Measurements from ENCODE around the gene NPAS3.

NPAS3 gene

GRCh38 chr14:33810308-33810707 is 871.6 kb downstream of the NPAS3 start:
- no peak for DNase-seq

- DNase-seq, result no peak
These were observed 873.0 kb downstream of the NPAS3 start for GRCh38 chr14:33811721-33812120.

GRCh38 chr14:33812181-33812580 is 873.5 kb downstream of the NPAS3 start:
- no peak for DNase-seq

GRCh38 chr14:33812601-33813000 is 873.9 kb downstream of the NPAS3 start:
- DNase-seq, result no peak

- no peak for DNase-seq
These were observed 875.3 kb downstream of the NPAS3 start for GRCh38 chr14:33814010-33814409.

- no peak for DNase-seq
These were observed 895.2 kb downstream of the NPAS3 start for GRCh38 chr14:33833706-33834465.

GRCh38 chr14:33834466-33835260 is 896.0 kb downstream of the NPAS3 start:
- no peak for DNase-seq

GRCh38 chr14:33835261-33835655 is 896.6 kb downstream of the NPAS3 start:
- no peak for DNase-seq

GRCh38 chr14:33835677-33836076 is 897.0 kb downstream of the NPAS3 start:
- no peak for DNase-seq

GRCh38 chr14:33836203-33836899 is 897.7 kb downstream of the NPAS3 start:
- DNase-seq, result no peak

GRCh38 chr14:33836900-33837577 is 898.4 kb downstream of the NPAS3 start:
- DNase-seq, result no peak

- no peak for DNase-seq
These were observed 899.4 kb downstream of the NPAS3 start for GRCh38 chr14:33837943-33838683.

GRCh38 chr14:33839193-33840076 is 900.8 kb downstream of the NPAS3 start:
- DNase-seq, result peak; percentile 27 to 32

- no peak for DNase-seq
These were observed 902.1 kb downstream of the NPAS3 start for GRCh38 chr14:33840797-33841196.

GRCh38 chr14:33842299-33842698 is 903.6 kb downstream of the NPAS3 start:
- no peak for DNase-seq

- DNase-seq, result no peak
These were observed 905.4 kb downstream of the NPAS3 start for GRCh38 chr14:33844118-33844517.

GRCh38 chr14:33846100-33846824 is 907.6 kb downstream of the NPAS3 start:
- DNase-seq, result no peak

GRCh38 chr14:33847066-33847465 is 908.4 kb downstream of the NPAS3 start:
- no peak for DNase-seq

GRCh38 chr14:33848009-33848408 is 909.3 kb downstream of the NPAS3 start:
- no peak for DNase-seq

GRCh38 chr14:33848706-33849454 is 910.2 kb downstream of the NPAS3 start:
- no peak for DNase-seq

All from stimulated activated CD4-positive, alpha-beta T cell treated with anti-CD3 and anti-CD28 coated beads, Interleukin-4, amount 100 ng/mL, for 4 hours (primary cell).